Right lobe of liver (tissue), 4 donors: ENCODE measurements around the gene ZNF93.

Experiments used
- POLR2A ChIP-seq: fragments of 450-650 bp; IDR thresholded peaks from one replicate; pipeline ENCODE4 v1.6.1; 2017; ENCODE audit warnings: antibody characterized with exemption, mild to moderate bottlenecking
- TF ChIP-seq, protein P1 (sequence below), 4 donors: fragments of 200-600 bp in 3 of 4; fragments of 450-650 bp in 1 of 4; IDR thresholded peaks; one replicate each; pipeline versions ENCODE4 v1.5.1 to v1.8.0; 2016 to 2022; ENCODE audit warnings: antibody characterized with exemption in 4 of 4, mild to moderate bottlenecking in 2 of 4
- donor health status: DM: no; HTN: no; CAD: no.
- donor health status: DM: no; HTN: no; CAD: no.
- donor health status: DM: no; HTN: yes; CAD: no.

DNA sequence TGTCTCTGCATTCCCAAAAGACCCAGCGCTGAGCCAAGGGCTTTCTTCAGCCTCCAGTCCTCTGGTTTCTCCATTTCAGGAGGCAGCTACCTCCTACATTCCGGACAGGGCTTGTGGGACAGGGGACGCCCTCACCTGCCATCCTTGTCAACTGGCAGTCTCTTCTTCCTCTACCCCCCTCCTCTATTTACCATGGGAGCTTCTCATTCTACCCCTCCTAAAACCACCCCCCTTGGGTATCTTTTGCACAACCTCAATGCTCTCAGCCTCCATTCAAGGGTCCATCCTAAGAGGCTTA, 43.8 kb downstream of the ZNF93 start:
- no peak for TF ChIP-seq POLR2A
- TF ChIP-seq, protein P1, sequence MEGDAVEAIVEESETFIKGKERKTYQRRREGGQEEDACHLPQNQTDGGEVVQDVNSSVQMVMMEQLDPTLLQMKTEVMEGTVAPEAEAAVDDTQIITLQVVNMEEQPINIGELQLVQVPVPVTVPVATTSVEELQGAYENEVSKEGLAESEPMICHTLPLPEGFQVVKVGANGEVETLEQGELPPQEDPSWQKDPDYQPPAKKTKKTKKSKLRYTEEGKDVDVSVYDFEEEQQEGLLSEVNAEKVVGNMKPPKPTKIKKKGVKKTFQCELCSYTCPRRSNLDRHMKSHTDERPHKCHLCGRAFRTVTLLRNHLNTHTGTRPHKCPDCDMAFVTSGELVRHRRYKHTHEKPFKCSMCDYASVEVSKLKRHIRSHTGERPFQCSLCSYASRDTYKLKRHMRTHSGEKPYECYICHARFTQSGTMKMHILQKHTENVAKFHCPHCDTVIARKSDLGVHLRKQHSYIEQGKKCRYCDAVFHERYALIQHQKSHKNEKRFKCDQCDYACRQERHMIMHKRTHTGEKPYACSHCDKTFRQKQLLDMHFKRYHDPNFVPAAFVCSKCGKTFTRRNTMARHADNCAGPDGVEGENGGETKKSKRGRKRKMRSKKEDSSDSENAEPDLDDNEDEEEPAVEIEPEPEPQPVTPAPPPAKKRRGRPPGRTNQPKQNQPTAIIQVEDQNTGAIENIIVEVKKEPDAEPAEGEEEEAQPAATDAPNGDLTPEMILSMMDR (IDR thresholded peaks at IDR 0.05): no peak
